Limb (tissue), 2 donors: Measurements from ENCODE around the gene NCAM1.
"Not testable (repeated sequence)": the region's sequence is repeated elsewhere in the genome, so short reads cannot be mapped to it uniquely, and the experiment has no call there.

Experiments
- DNase-seq, 2 donors: peaks; one replicate each; pipeline ENCODE4 v3.0.0-alpha.2; 2016; ENCODE audit errors: extremely low spot score in 2 of 2

Gene NCAM1

DNA sequence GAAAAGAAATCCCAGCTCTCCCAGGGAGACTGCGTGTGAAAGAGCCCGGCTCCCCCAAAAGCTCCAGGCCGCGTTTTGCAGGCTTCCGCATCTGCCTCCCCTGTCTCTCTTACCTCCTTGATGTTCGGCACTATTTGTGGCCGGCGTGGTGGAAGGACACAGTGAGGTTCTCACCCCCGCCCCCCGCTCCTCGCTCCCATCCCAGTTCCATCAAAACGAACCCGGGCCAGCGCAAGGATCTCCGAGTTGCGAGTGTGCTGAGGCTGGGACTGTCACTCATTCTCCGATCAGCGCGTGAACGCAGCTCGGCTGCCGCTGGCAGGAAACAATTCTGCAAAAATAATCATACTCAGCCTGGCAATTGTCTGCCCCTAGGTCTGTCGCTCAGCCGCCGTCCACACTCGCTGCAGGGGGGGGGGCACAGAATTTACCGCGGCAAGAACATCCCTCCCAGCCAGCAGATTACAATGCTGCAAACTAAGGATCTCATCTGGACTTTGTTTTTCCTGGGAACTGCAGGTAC, at the start of gene NCAM1:
Gene NCAM1, plus strand, starts transcription at position 275 of the 523 bp plus-strand sequence.
- DNase-seq: peak; percentile 93 to 97

DNA sequence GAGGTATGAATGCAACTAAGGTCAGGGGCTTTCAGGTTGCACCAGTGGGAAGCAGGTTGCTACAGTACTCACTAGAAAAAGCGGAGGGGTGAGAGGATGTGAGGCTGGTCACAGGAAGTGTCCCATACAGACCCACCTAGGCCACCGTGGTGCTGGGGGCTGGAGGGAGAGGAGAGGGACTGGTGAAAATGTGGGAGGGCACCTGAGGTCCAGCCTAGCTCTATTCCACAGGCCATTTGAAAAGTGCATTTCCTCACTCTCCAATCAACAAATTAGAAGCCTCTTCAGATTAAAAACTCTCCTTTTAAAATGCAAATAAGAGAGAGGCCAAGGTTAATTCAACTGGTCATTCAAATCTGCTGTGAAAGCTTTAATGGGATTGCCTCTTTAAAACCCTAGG, 38.6 kb upstream of the NCAM1 start:
- DNase-seq: no peak

- not testable (repeated sequence) for DNase-seq
Observed at GRCh38 chr11:112924836-112925235, 36.4 kb upstream of the NCAM1 start.

GRCh38 chr11:112925516-112926310, 35.5 kb upstream of the NCAM1 start:
- no peak for DNase-seq

DNA sequence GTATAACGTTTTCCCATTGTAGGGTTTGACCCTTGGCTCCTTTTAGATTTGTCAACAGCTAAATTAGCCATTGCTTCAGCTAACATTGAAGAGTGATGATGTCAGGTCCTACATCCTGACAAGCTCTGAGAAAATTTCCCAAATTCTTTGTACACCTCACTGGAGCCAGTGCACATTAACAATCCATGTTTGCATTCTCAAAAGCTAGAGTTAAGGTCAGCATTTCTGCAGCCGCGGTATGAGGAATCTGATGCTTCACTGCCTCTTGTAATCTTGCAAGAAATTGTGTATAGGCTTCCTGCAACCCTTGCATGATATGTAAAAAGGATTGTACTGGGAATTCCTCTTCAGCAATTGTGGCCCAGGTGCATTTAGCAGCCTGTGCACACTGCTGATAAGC, 33.1 kb upstream of the NCAM1 start:
- no peak for DNase-seq

DNA sequence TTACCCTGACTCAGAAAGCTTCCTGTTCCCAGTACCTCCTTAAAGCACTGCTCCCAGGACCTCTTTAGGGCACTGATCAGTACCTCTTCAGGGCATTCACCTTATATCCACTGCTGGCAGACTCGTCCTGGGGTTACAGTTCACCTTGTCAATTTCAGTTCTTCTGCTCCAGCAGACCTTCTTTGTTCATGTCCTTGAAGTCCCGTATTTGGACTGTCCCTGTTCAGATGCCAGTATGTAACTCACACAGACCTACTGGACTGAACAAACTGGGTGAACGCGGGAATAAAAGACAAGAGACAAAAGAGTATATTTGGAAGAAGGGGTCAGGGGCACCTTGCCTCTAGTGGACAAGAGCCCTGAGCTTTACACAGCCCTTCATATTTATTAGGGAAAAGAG, 31.8 kb upstream of the NCAM1 start:
- DNase-seq: no peak

DNA sequence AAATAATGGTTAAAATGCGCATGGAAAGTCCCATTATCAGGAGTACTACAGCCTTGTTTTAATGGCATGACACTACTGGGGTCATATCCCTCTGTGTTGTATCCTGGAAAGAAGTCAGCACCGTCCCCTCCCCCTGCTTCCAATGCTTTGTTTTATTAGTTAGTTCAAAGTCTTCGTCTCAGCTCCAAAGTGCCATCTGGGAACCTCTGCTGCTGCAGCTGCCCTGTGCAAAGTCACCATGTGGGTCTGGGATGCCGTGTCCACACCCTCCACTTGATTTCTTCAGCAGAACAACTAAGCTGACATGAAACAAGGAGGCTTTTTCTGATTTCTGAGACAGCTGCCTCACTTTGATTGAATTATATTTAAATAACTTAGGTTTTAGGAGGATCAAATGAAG, 29.5 kb upstream of the NCAM1 start:
- DNase-seq: no peak

DNA sequence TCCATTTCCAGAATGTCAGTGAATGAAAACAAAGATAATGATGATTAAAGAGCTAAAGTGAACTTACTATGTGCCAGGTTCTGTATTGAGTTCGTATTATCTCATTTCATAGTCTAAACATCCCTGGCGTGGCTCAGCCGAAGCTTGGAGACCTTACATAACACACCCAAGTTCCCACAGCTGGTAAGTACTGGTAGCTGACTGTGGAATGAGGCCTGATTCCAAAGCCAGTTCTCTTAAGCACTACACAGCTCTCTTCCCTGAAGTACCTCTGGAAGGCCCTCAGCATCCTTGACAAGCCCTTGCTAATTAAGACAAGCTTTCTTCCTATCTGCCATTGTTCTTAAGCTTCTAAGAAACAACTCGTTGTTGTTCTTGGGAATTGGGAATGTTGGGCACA, 28.6 kb upstream of the NCAM1 start:
- no peak for DNase-seq

GRCh38 chr11:112933970-112934369, 27.2 kb upstream of the NCAM1 start:
- DNase-seq: no peak

- DNase-seq: peak in 1 of 2 donors; percentile 37
Observed at GRCh38 chr11:112941104-112941503, 20.1 kb upstream of the NCAM1 start.

GRCh38 chr11:112942966-112943643, 18.1 kb upstream of the NCAM1 start:
- no peak for DNase-seq

DNA sequence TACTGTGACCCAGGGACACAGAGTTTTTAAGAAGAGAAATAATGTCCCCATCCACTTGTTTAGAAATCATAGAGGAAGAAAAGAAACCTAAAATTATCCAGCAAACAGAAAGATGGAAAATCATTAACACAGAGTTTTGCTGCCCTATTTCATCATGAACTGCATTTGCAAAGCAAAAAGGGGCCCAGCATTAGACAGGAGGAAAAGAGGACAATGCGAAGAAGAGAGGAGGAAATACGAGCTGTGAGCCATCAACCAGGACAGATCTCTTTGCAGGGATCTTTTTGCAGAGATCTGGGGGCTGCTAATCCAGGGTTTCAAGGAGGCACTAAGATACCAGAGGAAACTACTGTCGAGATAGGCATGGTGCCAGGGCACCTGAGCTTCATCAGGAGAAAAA, 14.4 kb upstream of the NCAM1 start:
- no peak for DNase-seq

DNA sequence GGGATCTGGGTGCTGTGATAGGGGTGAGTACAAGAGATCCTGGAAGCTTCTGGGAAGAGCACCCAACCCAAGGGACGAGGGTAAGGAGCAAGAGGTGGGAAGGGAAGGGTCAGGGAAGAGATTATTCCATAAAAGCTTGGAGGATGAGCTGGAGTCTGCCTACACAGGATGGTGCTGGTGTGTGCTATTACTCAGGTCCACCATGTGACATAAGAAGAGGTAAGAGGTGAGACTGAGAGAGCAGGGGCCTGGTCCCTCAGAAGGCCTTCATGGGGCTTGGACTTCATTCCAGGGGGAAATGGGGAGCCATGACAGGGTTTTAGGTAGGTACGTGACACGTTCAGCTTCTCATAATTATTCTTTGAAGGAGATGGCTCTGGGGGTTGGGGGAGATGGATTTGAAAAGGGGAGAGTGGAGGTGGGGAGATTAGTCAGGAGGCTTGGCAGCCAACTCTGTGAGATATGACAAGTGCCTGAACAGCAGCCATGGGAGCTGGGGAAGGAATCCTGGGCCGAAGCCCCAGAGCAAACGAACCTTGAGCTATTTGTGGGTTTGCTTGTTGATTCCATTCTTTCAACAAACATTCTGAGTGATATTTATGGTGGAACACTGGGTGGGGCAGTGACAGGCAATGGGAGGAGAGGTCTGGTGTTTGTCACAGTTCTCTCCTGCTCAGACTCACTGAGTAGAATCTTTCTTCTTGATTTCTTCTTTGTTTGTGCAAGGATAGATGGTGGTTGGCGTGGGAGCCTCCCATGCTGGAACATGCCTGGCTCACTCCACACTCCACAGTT, 11.2 kb upstream of the NCAM1 start:
- no peak for DNase-seq

DNA sequence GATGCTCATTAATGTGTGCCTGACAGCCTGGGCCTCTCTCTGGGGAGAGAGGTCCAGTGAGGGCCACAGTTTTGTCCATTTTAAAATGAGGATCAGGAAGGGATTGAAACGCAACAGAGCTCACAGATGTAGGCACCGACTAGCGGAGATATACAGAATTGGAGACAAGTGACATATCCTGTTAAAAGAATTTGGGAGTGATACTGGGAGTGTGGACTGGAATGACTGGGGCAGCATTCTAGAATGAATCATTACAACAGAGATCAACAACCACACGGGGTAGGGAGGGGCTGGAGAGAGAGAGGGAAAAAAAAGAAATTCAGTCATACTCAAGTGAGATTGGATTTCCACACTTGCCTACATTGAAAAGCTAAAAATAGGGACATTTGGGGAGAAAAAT, 2.5 kb upstream of the NCAM1 start:
- DNase-seq: no peak

DNA sequence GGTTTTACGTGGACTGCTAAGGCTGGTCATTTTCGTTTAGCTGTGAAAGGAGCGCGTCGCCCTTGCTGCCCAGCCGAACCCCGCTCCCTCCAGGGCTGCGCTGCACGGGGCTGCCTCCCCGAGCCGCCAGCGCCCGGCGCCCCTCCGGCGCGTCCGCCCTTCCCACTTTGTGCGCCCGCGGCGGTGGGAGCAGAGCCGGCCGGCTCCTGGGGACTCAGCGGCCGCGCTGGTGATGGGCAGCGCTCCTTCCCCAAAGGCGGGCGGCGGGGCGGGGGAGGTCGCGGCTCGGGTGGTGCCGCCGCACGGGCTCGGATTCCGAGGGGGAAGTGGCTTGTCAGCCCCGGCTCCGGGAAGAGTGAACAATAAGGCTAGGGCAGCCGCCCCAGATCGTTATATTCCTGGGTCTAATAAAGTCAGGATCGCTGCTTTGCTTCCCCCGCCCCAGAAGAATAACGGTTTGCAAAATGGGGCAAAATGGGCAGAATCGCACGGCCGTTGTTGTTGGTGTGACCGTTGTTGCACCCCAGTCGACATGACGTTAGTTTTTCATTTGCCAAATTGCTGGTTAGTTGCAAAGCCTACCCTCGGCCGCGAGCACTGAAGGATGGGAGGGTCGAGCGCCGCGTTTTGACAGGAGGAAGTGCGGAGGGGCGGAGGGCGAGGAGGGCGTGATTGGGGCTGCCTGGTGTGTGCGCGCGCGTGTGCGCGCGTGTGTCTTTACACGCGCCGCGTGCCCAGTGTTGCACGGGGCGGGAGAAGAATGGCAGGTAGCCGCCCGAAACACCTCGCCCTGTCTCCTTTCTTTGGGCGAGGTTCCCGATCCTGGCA, 745 bp downstream of the NCAM1 start:
- peak; percentile 43 to 80 for DNase-seq

- DNase-seq: peak; percentile 45 to 83
Observed at GRCh38 chr11:112962579-112963367, 1.6 kb downstream of the NCAM1 start.

- DNase-seq: no peak
Observed at GRCh38 chr11:112963368-112963955, 2.2 kb downstream of the NCAM1 start.

- DNase-seq: peak in 1 of 2 donors; percentile 51
Observed at GRCh38 chr11:112965656-112966055, 4.4 kb downstream of the NCAM1 start.

GRCh38 chr11:112966561-112966960, 5.3 kb downstream of the NCAM1 start:
- DNase-seq: no peak

DNA sequence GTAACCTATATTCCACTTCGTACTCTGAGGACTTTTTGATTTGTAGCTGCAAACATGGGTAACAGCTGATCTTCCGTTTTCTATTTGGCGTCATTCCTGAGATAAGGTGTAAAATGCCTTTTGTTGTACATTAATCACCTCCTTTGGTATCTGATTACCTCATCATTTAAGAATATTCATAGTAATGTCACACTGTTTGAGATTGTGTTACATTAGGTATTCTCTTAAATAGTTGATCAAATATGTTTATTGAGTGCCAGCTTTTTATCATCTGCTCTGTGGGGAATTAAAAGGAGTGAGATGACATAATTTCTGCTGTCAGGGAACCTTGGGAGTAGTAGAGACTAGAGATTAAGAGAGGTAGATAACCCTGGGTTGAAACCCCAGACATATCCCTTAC, 5.9 kb downstream of the NCAM1 start:
- DNase-seq: no peak
